H9 (cell line): ENCODE data around the gene ANAPC16. TPM values are rescaled to one million over a fixed set of nuclear protein-coding genes. Genes with fewer than 3 reads are reported as not detected.

Source experiments
- DNase-seq: peaks from one replicate; pipeline ENCODE4 v3.0.0-alpha.2; 2017
- H2AFZ ChIP-seq: one replicate; pipeline ENCODE4 v1.6.1; 2013; ENCODE audit warnings: mild to moderate bottlenecking, low read length, control low read depth, moderate library complexity
- H2AK5ac ChIP-seq: 2 replicates; pipeline ENCODE4 v1.6.1; 2013; ENCODE audit warnings: low read length, control low read depth, mixed read lengths; ENCODE audit not compliant: insufficient read length
- H2BK120ac ChIP-seq: one replicate; pipeline ENCODE4 v1.6.1; 2013; ENCODE audit warnings: low read depth, mild to moderate bottlenecking, low read length, control low read depth, inconsistent platforms; ENCODE audit not compliant: poor library complexity, severe bottlenecking
- H2BK12ac ChIP-seq: 2 replicates; pipeline ENCODE4 v1.6.1; 2013; ENCODE audit warnings: low read length, control low read depth, mixed read lengths, low read depth; ENCODE audit not compliant: insufficient read length
- H2BK15ac ChIP-seq: 2 replicates; pipeline ENCODE4 v1.6.1; 2013; ENCODE audit warnings: low read depth, low read length, control low read depth
- H2BK20ac ChIP-seq: one replicate; pipeline ENCODE4 v1.6.1; 2013; ENCODE audit warnings: low read depth, mild to moderate bottlenecking, low read length, control low read depth, inconsistent platforms; ENCODE audit not compliant: poor library complexity, severe bottlenecking
- H2BK5ac ChIP-seq: 2 replicates; pipeline ENCODE4 v1.6.1; 2013; ENCODE audit warnings: low read length, control low read depth, mixed read lengths; ENCODE audit not compliant: insufficient read length
- H3K14ac ChIP-seq: 2 replicates; pipeline ENCODE4 v1.6.1; 2013; ENCODE audit warnings: low read length, control low read depth; ENCODE audit not compliant: insufficient read depth
- H3K18ac ChIP-seq: 2 replicates; pipeline ENCODE4 v1.6.1; 2013; ENCODE audit warnings: low read depth, mild to moderate bottlenecking, mixed read lengths, low read length, control low read depth; ENCODE audit not compliant: insufficient read length
- H3K23ac ChIP-seq: 2 replicates; pipeline ENCODE4 v1.6.1; 2013; ENCODE audit warnings: low read length, control low read depth, mixed read lengths, low read depth; ENCODE audit not compliant: insufficient read length
- H3K23me2 ChIP-seq: 2 replicates; pipeline ENCODE4 v1.6.1; 2013; ENCODE audit warnings: low read depth, mild to moderate bottlenecking, mixed read lengths, low read length, control low read depth; ENCODE audit not compliant: insufficient read length, poor library complexity, severe bottlenecking
- H3K27ac ChIP-seq: 2 replicates; pipeline ENCODE4 v1.5.1; 2013; ENCODE audit warnings: low read length, control low read depth, mixed read lengths, low read depth; ENCODE audit not compliant: insufficient read length
- H3K27me3 ChIP-seq: 2 replicates; pipeline ENCODE4 v1.6.1; 2013; ENCODE audit warnings: low read length, control low read depth, inconsistent platforms; ENCODE audit not compliant: insufficient read depth
- H3K4ac ChIP-seq: 2 replicates; pipeline ENCODE4 v1.6.1; 2013; ENCODE audit warnings: low read depth, mild to moderate bottlenecking, control low read depth, inconsistent platforms, low read length, moderate library complexity
- H3K4me1 ChIP-seq: 2 replicates; pipeline ENCODE4 v1.6.1; 2013; ENCODE audit warnings: low read length, control low read depth, inconsistent platforms; ENCODE audit not compliant: insufficient read depth
- H3K4me2 ChIP-seq: 2 replicates; pipeline ENCODE4 v1.6.1; 2013; ENCODE audit warnings: low read length, control low read depth, mixed read lengths; ENCODE audit not compliant: insufficient read length, insufficient read depth
- H3K56ac ChIP-seq: 2 replicates; pipeline ENCODE4 v1.6.1; 2013; ENCODE audit warnings: low read depth, mild to moderate bottlenecking, mixed read lengths, low read length, control low read depth; ENCODE audit not compliant: insufficient read length
- H3K79me1 ChIP-seq: 2 replicates; pipeline ENCODE4 v1.6.1; 2013; ENCODE audit warnings: low read depth, mild to moderate bottlenecking, moderate library complexity, low read length, control low read depth, inconsistent platforms; ENCODE audit not compliant: insufficient read depth, poor library complexity, severe bottlenecking
- H3K79me2 ChIP-seq: 2 replicates; pipeline ENCODE4 v1.6.1; 2013; ENCODE audit warnings: low read length, control low read depth, inconsistent platforms; ENCODE audit not compliant: insufficient read depth
- H3K9ac ChIP-seq: 2 replicates; pipeline ENCODE4 v1.6.1; 2013; ENCODE audit warnings: low read length, control low read depth, mixed read lengths; ENCODE audit not compliant: insufficient read length; ENCODE audit errors: extremely low read depth
- H3K9me3 ChIP-seq: one replicate; pipeline ENCODE4 v1.6.1; 2013; ENCODE audit warnings: low read depth, low read length, inconsistent platforms; ENCODE audit not compliant: control insufficient read depth
- H3T11ph ChIP-seq: one replicate; pipeline ENCODE4 v1.6.1; 2013; ENCODE audit warnings: mild to moderate bottlenecking, low read length, control low read depth, inconsistent platforms
- H4K20me1 ChIP-seq: one replicate; pipeline ENCODE4 v1.6.1; 2013; ENCODE audit not compliant: control insufficient read depth, insufficient read length, insufficient read depth
- H4K5ac ChIP-seq: 2 replicates; pipeline ENCODE4 v1.6.1; 2013; ENCODE audit warnings: low read depth, mild to moderate bottlenecking, mixed read lengths, low read length, control low read depth; ENCODE audit not compliant: insufficient read length
- H4K8ac ChIP-seq: replicated peaks from 2 replicates; pipeline ENCODE4 v1.6.1; 2013; ENCODE audit warnings: low read length, control low read depth, mixed read lengths, low read depth; ENCODE audit not compliant: insufficient read length
- H4K91ac ChIP-seq: 2 replicates; pipeline ENCODE4 v1.6.1; 2013; ENCODE audit warnings: low read depth, mild to moderate bottlenecking, moderate library complexity, mixed read lengths, low read length, control low read depth; ENCODE audit not compliant: insufficient read length
- H3K27ac Mint-ChIP-seq, 3 experiments: 2 replicates in 2 of 3; 3 replicates in 1 of 3; pipeline ENCODE4 v1.8.0; 2020 to 2021; ENCODE audit warnings: mixed read lengths in 3 of 3, mild to moderate bottlenecking in 1 of 3, moderate library complexity in 1 of 3
- H3K27me3 Mint-ChIP-seq: 2 replicates; pipeline ENCODE4 v1.8.0; 2021; ENCODE audit warnings: low read depth, mild to moderate bottlenecking, moderate library complexity, mixed read lengths
- H3K36me3 Mint-ChIP-seq, 3 experiments: 2 replicates in 2 of 3; 3 replicates in 1 of 3; pipeline ENCODE4 v1.8.0; 2020 to 2021; ENCODE audit warnings: low read depth in 3 of 3, mixed read lengths in 3 of 3; ENCODE audit not compliant: insufficient read depth in 1 of 3
- H3K4me1 Mint-ChIP-seq, 2 experiments: 2 replicates each; pipeline ENCODE4 v1.8.0; 2020; ENCODE audit warnings: mixed read lengths in 2 of 2
- H3K4me3 Mint-ChIP-seq, 2 experiments: 2 replicates in 1 of 2; 3 replicates in 1 of 2; pipeline ENCODE4 v1.8.0; 2020 to 2021; ENCODE audit warnings: mild to moderate bottlenecking in 2 of 2, mixed read lengths in 2 of 2, moderate library complexity in 1 of 2
- H3K9me3 Mint-ChIP-seq, 2 experiments: 2 replicates in 1 of 2; 3 replicates in 1 of 2; pipeline ENCODE4 v1.8.0; 2020; ENCODE audit warnings: mild to moderate bottlenecking in 2 of 2, mixed read lengths in 2 of 2, moderate library complexity in 1 of 2
- CTCF ChIP-seq: fragments of 200-600 bp; sonication (generic); conservative IDR thresholded peaks from 3 replicates; pipeline ENCODE4 v1.8.0; 2021; ENCODE audit warnings: antibody characterized with exemption, mild to moderate bottlenecking
- WGBS: extraction: QIAGEN DNeasy Blood & Tissue Kit; methylation state at CpG from one replicate; pipeline ENCODE4 v1.1.7; 2013; ENCODE audit warnings: missing lambda C conversion rate, low lambda C conversion rate, mixed read lengths; ENCODE audit not compliant: insufficient read length; ENCODE audit errors: extremely low coverage; 5-methylcytosine and 5-hydroxymethylcytosine counted together
- total RNA-seq: library from RNA; stranded (reverse); gene quantifications from 2 replicates; pipeline ENCODE4 v1.2.1, GENCODE V29; 2021

The ANAPC16 gene
- total RNA-seq, 1 experiment from 2014 or later = 66.6 TPM

GRCh38 chr10:72273410-72274212 lies 57.8 kb downstream of the ANAPC16 start, which contains the start of gene DDIT4:
Gene DDIT4 (plus strand): TSS chr10:72273924. CDS start chr10:72274217, 293 bp downstream.
- no peaks in the 10 kb centered on the region for H3K79me1 ChIP-seq
- H3K4me2 ChIP-seq = peak within 1 kb of the TSS; percentile 75
- Mint-ChIP-seq H3K27ac (peak within 1 kb of the TSS; percentile 99 to 100 (median 100)), H3K27me3 (peaks cover 4% of the 10 kb centered on the region), H3K9me3 (peaks cover 0 to 5% of the 10 kb centered on the region in 2 experiments; a peak in 1 of 5 replicates), H3K36me3 (peaks cover 11 to 24% (median 20%) of the 10 kb centered on the region in 3 experiments), H3K4me1 (peaks cover 46 to 47% of the 10 kb centered on the region in 2 experiments), H3K4me3 (peak within 1 kb of the TSS; percentile 87 to 95)
- H3K56ac ChIP-seq = no peak within 1 kb of the TSS
- H2AK5ac ChIP-seq = no peak within 1 kb of the TSS
- peaks cover 2% of the 10 kb centered on the region; the same call in 1 of the 2 replicates for H3K4me1 ChIP-seq
- H3K14ac ChIP-seq = peak within 1 kb of the TSS; percentile 74
- no peak within 1 kb of the TSS for H4K91ac ChIP-seq
- H3K18ac ChIP-seq = peak within 1 kb of the TSS; percentile 92
- H2BK12ac ChIP-seq = no peak within 1 kb of the TSS
- H3K23me2 ChIP-seq = peaks cover 25% of the 10 kb centered on the region
- no CpG with 5 or more reads among the region's 67 CpGs for whole genome bisulfite sequencing
- H3K9ac ChIP-seq = peak within 1 kb of the TSS; percentile 82
- no peak within 1 kb of the TSS for H2AFZ ChIP-seq
- DNase-seq = peak; percentile 99
- H3K23ac ChIP-seq = no peak within 1 kb of the TSS
- H3K79me2 ChIP-seq = no peaks in the 10 kb centered on the region; the same call in 1 of the 2 replicates
- no peaks in the 10 kb centered on the region for H3K9me3 ChIP-seq
- H3K27ac ChIP-seq = peak within 1 kb of the TSS; percentile 41
- H2BK5ac ChIP-seq = no peak within 1 kb of the TSS
- no peak within 1 kb of the TSS for H2BK15ac ChIP-seq
- no peak within 1 kb of the TSS for H2BK120ac ChIP-seq
- H2BK20ac ChIP-seq = no peak within 1 kb of the TSS
- H4K8ac ChIP-seq = no peak within 1 kb of the TSS
- no peak for TF ChIP-seq CTCF
- H3K27me3 ChIP-seq = no peaks in the 10 kb centered on the region
- no peaks in the 10 kb centered on the region for H4K20me1 ChIP-seq
- no peak within 1 kb of the TSS for H3T11ph ChIP-seq
- no peak within 1 kb of the TSS; the same call in 1 of the 2 replicates for H3K4ac ChIP-seq
- H4K5ac ChIP-seq = no peak within 1 kb of the TSS
